CD14-positive monocyte (primary cell): ENCODE results near the gene CDH5. TPM values are rescaled to one million over a fixed set of nuclear protein-coding genes. Genes with fewer than 3 reads are reported as not detected.

Experiments used
- DNase-seq, 3 donors: peaks; one replicate each; pipeline ENCODE4 v3.0.0-alpha.2; 2011 to 2022
- H2AFZ ChIP-seq: 2 replicates; pipeline ENCODE4 v1.6.0; 2012; ENCODE audit warnings: mild to moderate bottlenecking, low read depth, low read length, inconsistent platforms; ENCODE audit not compliant: insufficient read depth, poor library complexity, severe bottlenecking
- H3K27ac ChIP-seq, 2 donors: 1 replicate in 1 of 2; 2 replicates in 1 of 2; pipeline ENCODE4 v1.5.1; 2012 to 2013; ENCODE audit warnings: low read length in 2 of 2, control low read depth in 1 of 2, inconsistent platforms in 1 of 2, low read depth in 1 of 2, mild to moderate bottlenecking in 1 of 2
- H3K27me3 ChIP-seq, 2 donors: one replicate each; pipeline versions ENCODE4 v1.6.0 to v1.6.1; 2011 to 2013; ENCODE audit warnings: low read length in 2 of 2; ENCODE audit not compliant: control insufficient read depth in 2 of 2, insufficient read depth in 2 of 2
- H3K36me3 ChIP-seq, 2 donors: replicated peaks in 1 of 2; 1 replicate in 1 of 2; 2 replicates in 1 of 2; pipeline versions ENCODE4 v1.5.1 to v1.6.1; 2012 to 2013; ENCODE audit warnings: low read length in 2 of 2, control low read depth in 1 of 2, inconsistent platforms in 1 of 2, mild to moderate bottlenecking in 1 of 2; ENCODE audit not compliant: insufficient read depth in 2 of 2, control insufficient read depth in 1 of 2
- H3K4me1 ChIP-seq, 2 donors: 1 replicate in 1 of 2; 2 replicates in 1 of 2; pipeline versions ENCODE4 v1.5.1 to v1.6.1; 2012 to 2013; ENCODE audit warnings: low read length in 2 of 2, control low read depth in 1 of 2, inconsistent platforms in 1 of 2, mild to moderate bottlenecking in 1 of 2, moderate library complexity in 1 of 2; ENCODE audit not compliant: insufficient read depth in 2 of 2, control insufficient read depth in 1 of 2
- H3K4me2 ChIP-seq: replicated peaks from 2 replicates; pipeline ENCODE3; 2012; ENCODE audit warnings: low read length, moderate library complexity, mild to moderate bottlenecking; ENCODE audit not compliant: poor library complexity, severe bottlenecking; ENCODE audit errors: extremely low read depth
- H3K4me3 ChIP-seq, 3 experiments: fragments of 200-600 bp in 1 of 3; sonication (generic) in 1 of 3; replicated peaks in 1 of 3; 1 replicate in 2 of 3; 2 replicates in 1 of 3; pipeline ENCODE4 v1.5.1; 2011 to 2013; ENCODE audit warnings: low read length in 3 of 3, mild to moderate bottlenecking in 3 of 3, control low read depth in 2 of 3, low read depth in 2 of 3, inconsistent platforms in 1 of 3, moderate library complexity in 1 of 3
- H3K79me2 ChIP-seq: 2 replicates; pipeline ENCODE4 v1.6.0; 2012; ENCODE audit warnings: mild to moderate bottlenecking, control low read depth, inconsistent platforms, low read length, moderate library complexity; ENCODE audit not compliant: insufficient read depth
- H3K9ac ChIP-seq: 2 replicates; pipeline ENCODE4 v1.6.0; 2017; ENCODE audit warnings: low read length, mild to moderate bottlenecking; ENCODE audit not compliant: insufficient read depth, poor library complexity, severe bottlenecking
- H3K9me3 ChIP-seq, 2 donors: replicated peaks in 1 of 2; 1 replicate in 1 of 2; 2 replicates in 1 of 2; pipeline versions ENCODE4 v1.5.1 to v1.6.1; 2012 to 2013; ENCODE audit warnings: low read length in 2 of 2, control low read depth in 1 of 2; ENCODE audit not compliant: control insufficient read depth in 1 of 2, insufficient read depth in 1 of 2
- H4K20me1 ChIP-seq: 2 replicates; pipeline ENCODE4 v1.6.0; 2012; ENCODE audit warnings: mild to moderate bottlenecking, low read length, control low read depth, moderate library complexity; ENCODE audit not compliant: insufficient read depth
- H3K27ac Mint-ChIP-seq, 7 donors: one replicate each; pipeline ENCODE4 v1.8.0; 2020; ENCODE audit warnings: mild to moderate bottlenecking in 7 of 7, mixed read lengths in 7 of 7, moderate library complexity in 6 of 7, inconsistent platforms in 2 of 7
- H3K27me3 Mint-ChIP-seq, 3 donors: one replicate each; pipeline ENCODE4 v1.8.0; 2021 to 2022; ENCODE audit warnings: low read depth in 3 of 3, mild to moderate bottlenecking in 3 of 3, mixed read lengths in 3 of 3, moderate library complexity in 3 of 3, inconsistent platforms in 1 of 3
- H3K36me3 Mint-ChIP-seq, 2 donors: one replicate each; pipeline ENCODE4 v1.8.0; 2020; ENCODE audit warnings: mixed read lengths in 2 of 2, inconsistent platforms in 1 of 2, mild to moderate bottlenecking in 1 of 2
- H3K4me1 Mint-ChIP-seq: one replicate; pipeline ENCODE4 v1.8.0; 2020; ENCODE audit warnings: mild to moderate bottlenecking, mixed read lengths
- H3K4me3 Mint-ChIP-seq, 2 donors: one replicate each; pipeline ENCODE4 v1.8.0; 2020; ENCODE audit warnings: mild to moderate bottlenecking in 2 of 2, mixed read lengths in 2 of 2, moderate library complexity in 1 of 2
- H3K9me3 Mint-ChIP-seq, 7 donors: one replicate each; pipeline ENCODE4 v1.8.0; 2020 to 2022; ENCODE audit warnings: mixed read lengths in 7 of 7, mild to moderate bottlenecking in 6 of 7, moderate library complexity in 6 of 7, inconsistent platforms in 2 of 7
- CTCF ChIP-seq: fragments of 200-600 bp; IDR thresholded peaks from one replicate; pipeline ENCODE4 v1.8.0; 2022; ENCODE audit warnings: antibody characterized with exemption, mild to moderate bottlenecking
- WGBS: methylation state at CpG from one replicate; pipeline ENCODE4 v1.1.5; 2013; ENCODE audit warnings: missing lambda C conversion rate; ENCODE audit not compliant: insufficient coverage; 5-methylcytosine and 5-hydroxymethylcytosine counted together
- intact Hi-C, 2 donors: fragments of 100-400 bp; cut with micrococcal nuclease; formaldehyde crosslinking; loops; one replicate each; pipeline versions ENCODE4 v1.15.0 to v1.15.1; 2023
- polyA plus RNA-seq, 3 donors: library from polyadenylated mRNA; depleted of rRNA in 1 of 3; unstranded in 2 of 3; stranded (reverse) in 1 of 3; fragments of 300-500 nt in 2 of 3; fragments of >200 nt in 1 of 3; fragmentation: Illumina TruSeq in 2 of 3; gene quantifications; 1 replicate in 2 of 3; 2 replicates in 1 of 3; pipeline ENCODE4 v1.2.3, GENCODE V29; 2012 to 2021

Gene CDH5
- polyA plus RNA-seq, 3 donors = 0.12 to 0.22 TPM; not detected in 1

- Mint-ChIP-seq H3K36me3 (no peaks in the 10 kb centered on the region), H3K27me3 (peaks cover 6 to 19% (median 12%) of the 10 kb centered on the region in 3 donors), H3K9me3 (peaks cover 0 to 3% (median 0%) of the 10 kb centered on the region in 7 donors), H3K27ac (no peak overlapping the region), H3K4me3 (peak overlapping the region in 1 of 2 donors; percentile 43), H3K4me1 (peaks cover 16% of the 10 kb centered on the region)
- Histone ChIP-seq H3K4me2 (no peak overlapping the region), H3K4me3 (no peak overlapping the region), H3K27me3 (no peaks in the 10 kb centered on the region), H4K20me1 (no peaks in the 10 kb centered on the region), H3K9ac (no peak overlapping the region), H3K4me1 (peaks cover 6 to 7% of the 10 kb centered on the region in 2 donors), H3K27ac (no peak overlapping the region), H3K79me2 (no peaks in the 10 kb centered on the region), H3K36me3 (no peaks in the 10 kb centered on the region), H3K9me3 (no peaks in the 10 kb centered on the region), H2AFZ (no peak overlapping the region)
- intact Hi-C loops = no loop called here
- no peak for TF ChIP-seq CTCF
- 94% methylated on average over 3 of the region's 5 CpGs for WGBS
- no peak for DNase-seq
Measured at GRCh38 chr16:66353055-66353454, 13.4 kb upstream of the CDH5 start.

- Histone ChIP-seq H3K36me3 (no peaks in the 10 kb centered on the region), H2AFZ (no peak overlapping the region)
- peaks cover 7 to 16% (median 11%) of the 10 kb centered on the region in 3 donors for H3K27me3 Mint-ChIP-seq
Measured at GRCh38 chr16:66354034-66354909, 12.2 kb upstream of the CDH5 start.

More at GRCh38 chr16:66354034-66354909, 12.2 kb upstream of the CDH5 start:
- peak in 1 of 3 donors; percentile 36 for DNase-seq
- H4K20me1 ChIP-seq = no peaks in the 10 kb centered on the region
- intact Hi-C loops = no loop called here
- Mint-ChIP-seq H3K9me3 (peaks cover 0 to 1% (median 0%) of the 10 kb centered on the region in 7 donors), H3K27ac (peak overlapping the region in 2 of 7 donors; percentile 31 to 37), H3K4me3 (peak overlapping the region in 1 of 2 donors; percentile 35), H3K4me1 (peaks cover 18% of the 10 kb centered on the region), H3K36me3 (no peaks in the 10 kb centered on the region)
- peaks cover 6 to 7% of the 10 kb centered on the region in 2 donors for H3K4me1 ChIP-seq
- no peak overlapping the region for H3K4me2 ChIP-seq
- H3K9ac ChIP-seq = no peak overlapping the region
- H3K79me2 ChIP-seq = no peaks in the 10 kb centered on the region
- H3K4me3 ChIP-seq = no peak overlapping the region
- TF ChIP-seq CTCF = no peak
- WGBS = 23% methylated on average over 7 of the region's 11 CpGs
- H3K27ac ChIP-seq = no peak overlapping the region
- H3K27me3 ChIP-seq = no peaks in the 10 kb centered on the region
- no peaks in the 10 kb centered on the region for H3K9me3 ChIP-seq
